Measurements from ENCODE around the gene POLR2C.
A peak's percentile ranks its signal among the peaks of the same experiment; 100 is the strongest.

- TF ChIP-seq EP300 (IDR thresholded peaks at IDR 0.05; ENCODE audit: low read depth in 2 of 2, low read length in 2 of 2) (no peak), EP300 (CRISPR knock-in tag; IDR thresholded peaks at IDR 0.05; ENCODE audit: borderline replicate concordance) (no peak), ZNF407 (CRISPR knock-in tag; IDR thresholded peaks at IDR 0.05; ENCODE audit: not compliant biosample characterization) (no peak), ZNF382 (CRISPR knock-in tag; IDR thresholded peaks at IDR 0.05; ENCODE audit: borderline replicate concordance) (no peak), CTCF (CRISPR knock-in tag; IDR thresholded peaks at IDR 0.05) (no peak), GLI4 (CRISPR knock-in tag; IDR thresholded peaks at IDR 0.05; ENCODE audit: borderline replicate concordance) (no peak), NCOA2 (CRISPR knock-in tag; IDR thresholded peaks at IDR 0.05) (no peak), ZSCAN20 (CRISPR knock-in tag; IDR thresholded peaks at IDR 0.05; ENCODE audit: borderline replicate concordance) (no peak), ZNF501 (CRISPR knock-in tag; IDR thresholded peaks at IDR 0.05) (peak; percentile 6; the same call in 1 of the 2 replicates)
These were observed 18.3 kb downstream of the POLR2C start for GRCh38 chr16:57480754-57481230.
